ENCODE measurements around the gene MGST1.

DNA sequence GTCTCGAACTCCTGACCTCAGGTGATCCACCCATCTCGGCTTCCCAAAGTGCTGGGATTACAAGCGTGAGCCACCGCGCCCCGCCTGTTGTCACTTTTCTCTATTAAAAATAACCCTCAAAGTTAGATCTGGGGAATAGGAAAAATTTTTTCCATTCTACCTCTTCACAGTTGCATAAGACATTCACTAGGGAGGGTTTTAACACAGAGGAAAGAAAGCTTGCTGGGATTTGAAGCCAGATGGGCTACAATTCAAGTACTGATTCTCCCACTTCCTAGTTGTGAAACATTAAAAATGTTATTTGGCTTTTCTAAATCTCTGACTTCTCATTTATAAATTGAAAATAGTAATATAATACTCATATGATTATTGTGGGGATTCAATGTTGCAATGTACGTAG is 46.7 kb upstream of the MGST1 start:
- TF ChIP-seq, protein P1, sequence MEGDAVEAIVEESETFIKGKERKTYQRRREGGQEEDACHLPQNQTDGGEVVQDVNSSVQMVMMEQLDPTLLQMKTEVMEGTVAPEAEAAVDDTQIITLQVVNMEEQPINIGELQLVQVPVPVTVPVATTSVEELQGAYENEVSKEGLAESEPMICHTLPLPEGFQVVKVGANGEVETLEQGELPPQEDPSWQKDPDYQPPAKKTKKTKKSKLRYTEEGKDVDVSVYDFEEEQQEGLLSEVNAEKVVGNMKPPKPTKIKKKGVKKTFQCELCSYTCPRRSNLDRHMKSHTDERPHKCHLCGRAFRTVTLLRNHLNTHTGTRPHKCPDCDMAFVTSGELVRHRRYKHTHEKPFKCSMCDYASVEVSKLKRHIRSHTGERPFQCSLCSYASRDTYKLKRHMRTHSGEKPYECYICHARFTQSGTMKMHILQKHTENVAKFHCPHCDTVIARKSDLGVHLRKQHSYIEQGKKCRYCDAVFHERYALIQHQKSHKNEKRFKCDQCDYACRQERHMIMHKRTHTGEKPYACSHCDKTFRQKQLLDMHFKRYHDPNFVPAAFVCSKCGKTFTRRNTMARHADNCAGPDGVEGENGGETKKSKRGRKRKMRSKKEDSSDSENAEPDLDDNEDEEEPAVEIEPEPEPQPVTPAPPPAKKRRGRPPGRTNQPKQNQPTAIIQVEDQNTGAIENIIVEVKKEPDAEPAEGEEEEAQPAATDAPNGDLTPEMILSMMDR (conservative IDR thresholded peaks at IDR 0.05; ENCODE audit: low read length): no peak
- TF ChIP-seq EZH2phosphoT487 (IDR thresholded peaks at IDR 0.05; ENCODE audit: borderline replicate concordance): no peak
